ENCODE measurements around the gene TREML4. TPM values are rescaled to one million over a fixed set of nuclear protein-coding genes. Genes with fewer than 3 reads are reported as not detected.

The TREML4 gene
- total and polyA plus RNA-seq, 10 of the 15 experiments (the other 5 are each of a cell fraction or from before 2014, with no cell fraction given), result not detected

GRCh38 chr6:41271901-41272395 lies 43.8 kb downstream of the TREML4 start:
- SMC1A ChIA-PET (ENCODE audit: uncharacterized antibody, unreplicated experiment), result no interaction called here
- Histone ChIP-seq H2AFZ (ENCODE audit: control insufficient read depth, low read depth, low read length) (no peak overlapping the region), H3K27me3 (replicated peaks in 1 of 2; ENCODE audit: control insufficient read depth in 2 of 2, insufficient read depth in 2 of 2, low read length in 1 of 2) (no peaks in the 10 kb centered on the region; a peak in 1 of 4 replicates), H3K4me1 (ENCODE audit: control insufficient read depth, insufficient read depth, low read length) (no peaks in the 10 kb centered on the region), H3K9ac (ENCODE audit: control insufficient read depth, insufficient read depth, low read length) (no peak overlapping the region), H3K79me2 (ENCODE audit: control insufficient read depth, insufficient read depth, low read length) (no peaks in the 10 kb centered on the region), H3K27ac (ENCODE audit: control insufficient read depth, insufficient read depth) (no peak overlapping the region), H3K36me3 (ENCODE audit: control insufficient read depth in 2 of 2, insufficient read depth in 2 of 2, low read length in 1 of 2) (no peaks in the 10 kb centered on the region), H4K20me1 (ENCODE audit: control insufficient read depth, insufficient read depth) (no peaks in the 10 kb centered on the region), H3K9me3 (replicated peaks; ENCODE audit: control insufficient read depth, insufficient read depth, low read length) (no peaks in the 10 kb centered on the region), H3K4me3 (no peak overlapping the region), H3K4me2 (ENCODE audit: control insufficient read depth, insufficient read depth) (no peak overlapping the region)
- BruUV-seq (replicated peaks), result no TSS peak
- ATAC-seq (no peak), DNase-seq (ENCODE audit: low read depth, low spot score) (no peak), FAIRE-seq (no peak)
- in situ Hi-C loops (cut with MboI) (no loop called here), intact Hi-C loops (cut with micrococcal nuclease; ENCODE audit: unreplicated experiment) (no loop called here)
- RAD21 ChIA-PET (ENCODE audit: unreplicated experiment), result no interaction called here
- CTCF ChIA-PET, result no interaction called here
- POLR2A ChIA-PET, result no interaction called here
- TF ChIP-seq IRF4 (IDR thresholded peaks at IDR 0.05; ENCODE audit: low read depth, low read length), result no peak
- TF ChIP-seq PAX5 (IDR thresholded peaks at IDR 0.05; ENCODE audit: borderline replicate concordance, low read depth, low read length), result no peak
- TF ChIP-seq MEF2A (IDR thresholded peaks at IDR 0.05; ENCODE audit: insufficient read depth, low read depth, low read length), result no peak
- TF ChIP-seq POLR2A (IDR thresholded peaks at IDR 0.05; ENCODE audit: low read depth, low read length), result no peak
- TF ChIP-seq MAX (IDR thresholded peaks at IDR 0.05; ENCODE audit: low read depth, low read length), result no peak
- no peak for TF ChIP-seq ATF3 (IDR thresholded peaks at IDR 0.05; ENCODE audit: borderline replicate concordance, extremely low read depth, low read depth, low read length)
- TF ChIP-seq MXI1 (IDR thresholded peaks at IDR 0.05; ENCODE audit: low read depth, low read length), result no peak
- TF ChIP-seq GATAD2B (conservative IDR thresholded peaks at IDR 0.05; ENCODE audit: low read depth), result no peak
- no peak for TF ChIP-seq SKIL (IDR thresholded peaks at IDR 0.05; ENCODE audit: low read depth, poor library complexity, severe bottlenecking)
- TF ChIP-seq ZZZ3 (IDR thresholded peaks at IDR 0.05; ENCODE audit: control insufficient read depth, insufficient read length, low read depth), result no peak
- no peak for TF ChIP-seq ZBTB11 (CRISPR knock-in tag; IDR thresholded peaks at IDR 0.05)
- TF ChIP-seq EZH2 (IDR thresholded peaks at IDR 0.05; ENCODE audit: borderline replicate concordance, control insufficient read depth, low read depth, low read length), result no peak
- no peak for TF ChIP-seq NR2F1 (conservative IDR thresholded peaks at IDR 0.05)
- no peak for TF ChIP-seq POU2F2 (IDR thresholded peaks at IDR 0.05; ENCODE audit: borderline replicate concordance, low read depth, low read length)
- 45% methylated on average over 7 of the region's 7 CpGs for WGBS (ENCODE audit: insufficient coverage, insufficient replicate concordance, low lambda C conversion rate, missing lambda C conversion rate)
